Colonic mucosa (tissue), 4 donors: ENCODE data around the gene FCGR1A. TPM values are rescaled to one million over a fixed set of nuclear protein-coding genes. Genes with fewer than 3 reads are reported as not detected.
"Not testable (repeated sequence)": the region's sequence is repeated elsewhere in the genome, so short reads cannot be mapped to it uniquely, and the experiment has no call there.

Experiments
- DNase-seq: peaks from one replicate; pipeline ENCODE4 v3.0.0-alpha.2; 2020
- H3K27ac ChIP-seq: fragments of 200-600 bp; one replicate; pipeline ENCODE4 v1.8.0; 2021
- H3K27me3 ChIP-seq: fragments of 200-600 bp; one replicate; pipeline ENCODE4 v1.8.0; 2021
- H3K36me3 ChIP-seq: fragments of 200-600 bp; one replicate; pipeline ENCODE4 v1.8.0; 2021
- H3K4me1 ChIP-seq: fragments of 200-600 bp; one replicate; pipeline ENCODE4 v1.8.0; 2021; ENCODE audit warnings: mild to moderate bottlenecking
- H3K4me3 ChIP-seq: fragments of 200-600 bp; one replicate; pipeline ENCODE4 v1.8.0; 2021
- H3K9ac ChIP-seq, 2 donors: one replicate each; pipeline ENCODE4 v1.7.0; 2013; ENCODE audit warnings: control low read depth in 2 of 2, low read depth in 2 of 2, low read length in 2 of 2
- H3K9me3 ChIP-seq: fragments of 200-600 bp; one replicate; pipeline ENCODE4 v1.8.0; 2021
- CTCF ChIP-seq: fragments of 200-600 bp; IDR thresholded peaks from one replicate; pipeline ENCODE4 v1.8.0; 2022; ENCODE audit warnings: antibody characterized with exemption, mild to moderate bottlenecking
- intact Hi-C: fragments of 100-400 bp; cut with DNase I; formaldehyde crosslinking; loops from one replicate; pipeline ENCODE4 v1.14.1; 2022
- total RNA-seq, 2 donors: library from RNA; stranded (reverse); fragmentation: NEBNext Ultra II Directional in 1 of 2; extraction: Animal tissue kit (Norgen Biotek cat#: 25700) in 1 of 2; gene quantifications; one replicate each; pipeline ENCODE4 v1.2.1, GENCODE V29; 2021
- donor health status: healthy.
- donor health status: DM: no; HTN: no; CAD: no.
- donor health status: DM: no; HTN: no; CAD: no.

FCGR1A gene
- total RNA-seq, 2 donors from 2014 or later = 1.1 to 2.7 TPM

DNA sequence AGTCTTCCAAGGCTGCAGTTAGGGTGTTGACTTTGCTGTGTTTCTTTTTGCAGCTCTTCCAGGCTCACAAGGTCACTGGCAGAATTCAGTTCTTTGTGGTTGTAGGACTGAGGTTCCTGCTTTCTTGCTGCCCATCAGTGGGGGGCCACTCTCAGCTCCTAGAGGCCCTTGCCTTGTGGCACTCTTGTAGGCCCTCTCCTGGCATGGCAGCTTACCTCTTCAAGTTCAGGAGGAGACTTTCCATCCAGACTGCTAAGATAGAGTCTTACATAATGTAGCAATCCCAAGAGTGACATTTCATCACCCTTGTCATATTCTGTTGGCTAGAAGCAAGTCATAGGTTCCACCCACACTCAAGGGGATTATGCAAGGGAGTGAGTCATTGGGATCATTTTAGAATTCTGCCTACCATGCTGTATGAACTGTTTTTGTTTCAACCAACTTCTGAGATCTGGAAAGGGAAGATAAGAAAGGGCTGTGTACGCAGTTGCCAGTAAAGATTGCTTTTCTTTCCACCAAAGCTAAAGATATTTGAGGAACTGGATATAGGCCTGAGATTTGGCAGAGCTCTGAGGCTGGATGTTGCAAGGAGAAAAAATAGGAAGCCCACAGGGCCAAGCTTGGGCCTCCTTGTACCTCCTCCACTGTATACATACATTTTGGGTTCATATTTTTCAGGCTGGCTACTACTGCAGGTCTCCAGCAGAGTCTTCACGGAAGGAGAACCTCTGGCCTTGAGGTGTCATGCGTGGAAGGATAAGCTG is 5.4 kb downstream of the FCGR1A start:
- intact Hi-C loops, H3K4me1 ChIP-seq, H3K9ac ChIP-seq, H3K4me3 ChIP-seq, H3K9me3 ChIP-seq, H3K27ac ChIP-seq, H3K36me3 ChIP-seq, DNase-seq, H3K27me3 ChIP-seq: not testable (repeated sequence)

DNA sequence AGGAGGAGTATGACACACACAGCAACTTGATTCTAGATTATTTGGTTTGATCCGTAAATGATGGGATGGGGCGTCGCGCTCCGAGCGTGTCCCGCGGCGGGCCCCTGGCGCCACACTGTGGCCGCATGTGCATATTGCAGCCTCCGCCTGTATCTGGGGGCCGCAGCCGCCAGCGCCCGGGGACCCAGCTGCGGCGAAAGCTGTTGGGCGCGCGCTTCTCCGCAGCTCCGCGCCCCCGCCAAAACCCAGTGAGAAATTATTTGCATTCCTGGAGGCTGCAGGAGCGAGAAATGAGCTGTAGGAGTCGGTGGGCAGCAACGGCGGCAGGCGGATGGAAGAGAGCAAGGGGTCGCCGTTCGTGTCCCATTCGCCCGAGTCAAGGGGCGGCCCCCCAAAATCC is 10.0 kb downstream of the FCGR1A start:
- H3K27me3 ChIP-seq, H3K4me1 ChIP-seq, H3K36me3 ChIP-seq, H3K9me3 ChIP-seq, intact Hi-C loops: not testable (repeated sequence)
- peak overlapping the region in 1 of 2 donors; percentile 63 for H3K9ac ChIP-seq
- peak overlapping the region; percentile 55 for H3K4me3 ChIP-seq
- peak; percentile 41 for DNase-seq
- peak overlapping the region; percentile 73 for H3K27ac ChIP-seq
- TF ChIP-seq CTCF = peak; percentile 73

DNA sequence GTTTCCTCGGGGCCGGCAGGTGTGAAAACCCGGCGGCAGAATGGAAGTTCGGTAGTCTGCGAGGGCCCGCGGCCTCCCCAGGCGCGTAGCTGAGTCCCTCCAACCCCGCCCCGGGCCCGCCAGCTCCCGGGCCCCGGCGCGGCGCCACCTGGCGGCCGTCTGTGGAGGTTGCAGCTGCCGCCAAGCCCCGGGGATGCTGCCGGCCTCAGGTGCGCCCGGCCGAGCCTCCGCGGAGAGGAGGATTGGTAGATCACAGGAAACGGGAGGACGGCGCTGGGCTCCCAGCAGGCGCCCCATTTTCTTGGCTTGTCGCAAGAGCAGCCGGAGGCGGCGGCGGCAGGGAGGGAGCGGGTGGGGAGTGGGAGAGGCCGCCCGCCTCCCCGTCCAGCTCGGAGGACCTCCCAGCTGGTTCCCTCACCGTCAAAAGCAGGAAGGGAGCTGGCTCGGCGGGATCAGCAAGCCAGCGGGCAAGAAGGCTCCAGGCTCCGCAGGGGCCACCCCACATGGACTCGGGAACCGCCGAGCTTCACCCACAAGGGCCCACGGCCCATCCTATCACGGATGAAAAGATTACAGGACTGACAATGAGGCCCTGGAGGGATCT is 10.5 kb downstream of the FCGR1A start:
- H3K36me3 ChIP-seq, intact Hi-C loops, H3K27me3 ChIP-seq, H3K4me1 ChIP-seq, H3K9me3 ChIP-seq: not testable (repeated sequence)
- H3K4me3 ChIP-seq = peak overlapping the region; percentile 55
- H3K27ac ChIP-seq = peak overlapping the region; percentile 73
- peak; percentile 66 for DNase-seq
- H3K9ac ChIP-seq = peak overlapping the region in 1 of 2 donors; percentile 63
- peak; percentile 51 for TF ChIP-seq CTCF

DNA sequence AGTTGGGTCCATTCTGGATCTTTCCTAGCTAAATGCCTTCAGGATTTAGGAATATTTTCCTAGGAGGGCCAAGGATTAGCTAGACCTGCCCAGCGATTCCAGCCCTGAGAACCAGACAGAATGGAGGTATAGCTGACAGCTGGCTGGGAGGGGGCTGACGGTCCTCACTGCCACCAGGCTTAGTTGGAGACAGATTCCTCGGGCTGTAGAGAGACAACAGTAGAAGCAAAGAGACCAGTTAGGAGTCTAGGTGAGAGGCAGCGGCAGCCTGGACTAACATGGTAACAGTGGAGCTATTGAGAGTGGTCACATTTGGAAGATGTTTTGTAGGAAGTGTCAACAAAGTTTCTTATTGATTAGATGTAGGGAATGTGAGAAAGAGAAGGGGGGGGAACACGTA is 11.4 kb downstream of the FCGR1A start:
- H3K27ac ChIP-seq, H3K27me3 ChIP-seq, intact Hi-C loops, H3K36me3 ChIP-seq, H3K4me3 ChIP-seq, H3K9ac ChIP-seq, DNase-seq, H3K9me3 ChIP-seq, H3K4me1 ChIP-seq: not testable (repeated sequence)

DNA sequence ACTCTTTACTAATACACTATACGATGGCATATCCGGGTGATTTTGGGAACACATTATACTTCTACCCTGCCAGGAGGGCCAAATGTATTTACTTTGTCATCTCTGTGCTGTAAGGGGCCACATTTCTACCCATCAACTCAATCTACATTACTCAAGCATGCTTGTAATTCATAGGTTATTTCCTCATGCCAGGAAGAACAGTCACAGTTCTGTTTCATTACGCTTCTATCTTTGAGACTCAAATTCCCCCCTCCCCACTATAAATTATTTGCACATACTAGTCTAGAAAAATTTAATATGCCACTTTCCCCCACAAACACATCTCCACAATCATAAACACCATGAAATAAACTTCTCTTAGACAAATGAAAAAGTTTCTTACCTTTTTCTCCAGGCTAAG is 19.1 kb downstream of the FCGR1A start:
- intact Hi-C loops, DNase-seq, H3K27me3 ChIP-seq, H3K4me3 ChIP-seq, H3K9ac ChIP-seq, H3K9me3 ChIP-seq, H3K36me3 ChIP-seq, H3K27ac ChIP-seq, H3K4me1 ChIP-seq: not testable (repeated sequence)

DNA sequence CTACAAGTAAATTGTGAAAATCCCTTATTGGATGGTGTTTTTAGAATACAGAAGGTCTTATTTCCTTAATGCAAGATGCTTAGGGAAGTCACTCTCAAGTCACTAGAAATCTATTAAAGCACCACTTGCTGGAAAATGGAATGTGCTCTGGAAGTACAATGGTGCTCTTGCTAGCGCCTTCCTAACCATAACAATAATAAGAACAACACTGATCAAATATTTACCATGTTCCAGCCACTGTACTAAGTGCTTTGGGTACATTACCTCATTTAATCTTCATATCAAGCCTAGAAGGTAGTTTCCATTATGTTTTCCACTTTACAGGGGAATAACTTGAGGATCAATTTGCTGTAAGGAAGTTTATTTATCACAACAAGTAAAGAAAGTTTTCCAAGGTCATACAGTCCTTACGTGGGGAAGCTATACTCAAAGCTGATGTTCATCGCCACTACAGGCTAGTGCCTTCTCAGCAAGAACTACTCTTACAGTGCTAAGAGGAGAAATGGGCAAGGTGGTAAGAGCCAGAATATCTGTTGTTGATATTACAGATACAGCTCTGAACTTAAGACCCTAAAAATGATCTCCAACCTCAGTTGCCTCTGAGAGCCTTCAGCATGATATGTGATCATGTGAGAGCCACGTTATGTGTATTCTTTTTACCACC is 22.1 kb downstream of the FCGR1A start:
- H3K9ac ChIP-seq, H3K9me3 ChIP-seq, intact Hi-C loops, H3K4me1 ChIP-seq, DNase-seq, H3K27me3 ChIP-seq, H3K36me3 ChIP-seq, H3K4me3 ChIP-seq, H3K27ac ChIP-seq: not testable (repeated sequence)

DNA sequence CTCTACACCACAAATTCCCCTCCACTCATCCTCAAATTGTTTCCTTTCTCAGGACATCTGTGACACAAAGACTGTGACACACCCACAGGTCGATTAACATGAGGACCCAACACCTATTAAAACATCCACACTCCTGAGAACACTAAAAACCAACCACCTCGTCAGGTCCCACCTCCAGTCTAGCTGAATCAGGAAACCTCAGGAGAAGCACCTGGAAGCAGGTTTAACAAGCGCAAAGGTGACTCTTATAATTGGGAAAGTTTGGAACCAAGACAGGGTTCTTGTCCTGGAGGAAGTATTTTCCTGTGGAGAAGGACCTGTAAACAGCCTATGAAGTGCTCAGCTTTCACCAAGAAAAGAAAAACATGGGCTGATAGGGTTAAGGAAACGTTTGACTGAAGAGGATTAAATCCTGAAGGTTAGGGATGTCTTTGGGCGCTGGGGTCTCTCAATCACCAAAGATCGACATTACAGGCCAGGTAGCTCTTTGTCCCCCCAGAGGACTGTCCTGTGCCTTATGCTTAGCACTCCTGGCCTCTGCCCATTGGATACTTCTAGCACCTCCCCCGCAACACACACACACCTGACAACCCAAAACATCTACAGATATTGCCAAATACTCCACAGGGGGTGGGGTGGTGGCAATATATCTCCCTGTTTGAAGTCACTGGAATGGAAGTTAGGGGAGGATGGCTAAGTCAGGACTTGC is 28.4 kb downstream of the FCGR1A start:
- DNase-seq = peak; percentile 56
- H3K36me3 ChIP-seq, H3K9ac ChIP-seq, H3K4me1 ChIP-seq, intact Hi-C loops, H3K27me3 ChIP-seq, H3K27ac ChIP-seq, H3K9me3 ChIP-seq, H3K4me3 ChIP-seq: not testable (repeated sequence)

DNA sequence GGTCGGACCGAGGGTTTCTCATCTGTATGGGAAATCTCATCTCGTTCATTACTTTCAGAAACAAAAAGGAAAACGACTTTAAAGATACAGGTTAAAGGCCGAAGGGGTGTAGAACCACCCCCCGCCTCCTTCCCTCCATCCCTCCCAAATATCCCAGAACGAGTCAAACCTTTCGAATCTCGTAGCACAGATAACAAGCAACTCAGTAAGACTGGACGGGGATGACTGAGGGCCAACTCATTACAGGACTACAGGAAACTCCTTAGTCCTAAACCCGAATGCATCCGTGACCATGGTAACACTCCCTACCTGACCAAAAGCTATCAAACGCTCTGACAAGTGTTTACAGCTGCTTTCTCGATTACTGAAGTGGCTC is 29.0 kb downstream of the FCGR1A start:
- H3K9me3 ChIP-seq, intact Hi-C loops, H3K4me1 ChIP-seq, DNase-seq, H3K27me3 ChIP-seq, H3K27ac ChIP-seq, H3K36me3 ChIP-seq, H3K9ac ChIP-seq: not testable (repeated sequence)
- peak overlapping the region; percentile 43 for H3K4me3 ChIP-seq

- DNase-seq = peak; percentile 90
- Histone ChIP-seq H3K4me3 (peak overlapping the region; percentile 43), H3K27ac (peak overlapping the region; percentile 86)
- H3K4me1 ChIP-seq, H3K9me3 ChIP-seq, H3K9ac ChIP-seq, intact Hi-C loops, H3K36me3 ChIP-seq, H3K27me3 ChIP-seq: not testable (repeated sequence)
Observed at GRCh38 chr1:149811890-149812829, 29.7 kb downstream of the FCGR1A start.
